Astrocyte of the cerebellum (primary cell): ENCODE results near the gene C2orf78.

Experiments used
- DNase-seq: peaks from one replicate; pipeline ENCODE4 v3.0.0-alpha.2; 2011; ENCODE audit warnings: low read depth
- H3K4me3 ChIP-seq: 2 replicates; pipeline ENCODE4 v1.5.1; 2011; ENCODE audit warnings: mild to moderate bottlenecking, low read depth, low read length, moderate library complexity
- in situ Hi-C: cut with HindIII; loops from 2 replicates; pipeline ENCODE4 v1.10.0; 2017; ENCODE audit warnings: low sequenced_read_pairs
- TF ChIP-seq, protein P1 (sequence below): IDR thresholded peaks from 2 replicates; pipeline ENCODE4 v1.5.1; 2012; ENCODE audit warnings: low read length, low read depth, moderate library complexity, mild to moderate bottlenecking; ENCODE audit errors: missing control alignments

Gene C2orf78

DNA sequence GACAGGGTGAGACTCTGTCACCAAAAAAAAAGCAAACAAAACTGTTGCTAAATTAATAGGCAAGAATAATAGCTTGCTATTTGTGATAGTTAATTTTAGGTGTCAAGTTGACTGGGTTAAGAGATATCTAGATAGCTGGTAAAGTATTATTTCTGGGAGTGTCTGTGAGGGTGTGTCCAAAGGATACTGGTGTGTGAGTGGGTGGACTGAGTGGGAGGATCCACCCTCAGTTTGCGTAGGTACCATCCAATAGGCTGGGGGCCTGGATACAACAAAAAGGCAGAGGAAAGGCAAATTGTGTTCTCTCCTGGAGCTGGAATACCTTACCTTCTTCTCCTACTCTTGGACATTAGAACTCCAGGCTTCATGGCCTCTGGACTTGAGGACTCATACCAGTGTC, 19.0 kb upstream of the C2orf78 start:
- in situ Hi-C loops = no loop called here
- no peak overlapping the region for H3K4me3 ChIP-seq
- DNase-seq = no peak
- TF ChIP-seq, protein P1, sequence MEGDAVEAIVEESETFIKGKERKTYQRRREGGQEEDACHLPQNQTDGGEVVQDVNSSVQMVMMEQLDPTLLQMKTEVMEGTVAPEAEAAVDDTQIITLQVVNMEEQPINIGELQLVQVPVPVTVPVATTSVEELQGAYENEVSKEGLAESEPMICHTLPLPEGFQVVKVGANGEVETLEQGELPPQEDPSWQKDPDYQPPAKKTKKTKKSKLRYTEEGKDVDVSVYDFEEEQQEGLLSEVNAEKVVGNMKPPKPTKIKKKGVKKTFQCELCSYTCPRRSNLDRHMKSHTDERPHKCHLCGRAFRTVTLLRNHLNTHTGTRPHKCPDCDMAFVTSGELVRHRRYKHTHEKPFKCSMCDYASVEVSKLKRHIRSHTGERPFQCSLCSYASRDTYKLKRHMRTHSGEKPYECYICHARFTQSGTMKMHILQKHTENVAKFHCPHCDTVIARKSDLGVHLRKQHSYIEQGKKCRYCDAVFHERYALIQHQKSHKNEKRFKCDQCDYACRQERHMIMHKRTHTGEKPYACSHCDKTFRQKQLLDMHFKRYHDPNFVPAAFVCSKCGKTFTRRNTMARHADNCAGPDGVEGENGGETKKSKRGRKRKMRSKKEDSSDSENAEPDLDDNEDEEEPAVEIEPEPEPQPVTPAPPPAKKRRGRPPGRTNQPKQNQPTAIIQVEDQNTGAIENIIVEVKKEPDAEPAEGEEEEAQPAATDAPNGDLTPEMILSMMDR = no peak

DNA sequence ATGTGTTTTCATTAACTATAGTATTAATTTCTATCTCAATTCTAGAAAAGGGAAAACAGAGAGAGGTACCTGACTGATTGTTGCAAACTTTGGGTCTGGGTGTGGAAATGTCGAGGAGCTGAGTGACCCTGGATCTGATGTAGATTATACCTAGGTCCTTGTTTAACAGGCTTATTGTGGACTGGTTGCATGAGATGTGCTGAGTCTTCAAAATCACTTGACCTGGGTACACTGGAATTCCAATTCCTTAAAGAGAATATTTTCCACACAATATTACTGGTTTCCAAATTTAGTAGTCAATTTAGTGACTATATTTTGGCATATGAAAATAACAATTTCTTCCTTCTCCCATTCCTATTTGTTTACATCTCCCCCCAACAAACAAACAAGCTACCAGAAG, 17.6 kb upstream of the C2orf78 start:
- in situ Hi-C loops = no loop called here
- TF ChIP-seq, protein P1 = no peak
- H3K4me3 ChIP-seq = no peak overlapping the region
- no peak for DNase-seq

DNA sequence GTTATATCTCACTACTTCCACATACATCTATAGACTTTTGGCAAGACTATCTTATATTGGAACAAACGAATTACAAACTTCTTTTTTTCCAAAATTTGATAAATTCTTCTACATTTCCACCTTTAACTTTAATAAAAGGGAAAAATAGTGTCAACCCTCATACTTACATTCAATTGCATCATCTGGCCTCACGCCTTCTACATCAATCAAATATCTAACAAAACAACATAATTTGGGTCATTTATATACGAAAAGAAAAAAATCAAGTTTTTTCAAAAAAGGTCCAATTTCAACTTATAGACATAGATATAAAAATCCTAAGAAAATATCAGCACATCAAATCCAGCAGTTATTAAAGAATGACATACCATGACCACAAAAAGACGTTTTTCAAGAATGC, 17.0 kb upstream of the C2orf78 start:
- in situ Hi-C loops = no loop called here
- no peak overlapping the region for H3K4me3 ChIP-seq
- TF ChIP-seq, protein P1 = no peak
- DNase-seq = no peak

DNA sequence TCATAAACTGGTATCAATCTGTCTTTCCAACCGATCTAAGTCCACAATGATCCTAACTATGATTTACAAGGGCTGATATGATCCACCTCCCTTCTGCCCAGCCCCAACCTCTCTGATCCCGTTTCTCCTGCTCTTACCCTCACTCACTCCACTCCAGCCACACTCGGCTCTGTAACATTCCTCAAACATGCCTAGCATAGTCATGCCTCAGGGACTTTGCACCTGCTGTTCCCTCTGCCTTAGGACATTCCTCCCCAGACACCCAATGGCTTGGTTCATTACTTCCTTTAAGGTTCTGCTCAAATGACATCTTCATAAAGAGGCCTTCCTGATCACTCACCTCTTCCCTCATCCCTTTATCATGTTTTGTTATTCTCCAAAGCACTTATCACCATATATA, 13.3 kb upstream of the C2orf78 start:
- no peak for DNase-seq
- TF ChIP-seq, protein P1 = no peak
- in situ Hi-C loops = loop anchor here (10.0 kb wide), 1 partner anchor 74 kb away; no protein-coding TSS in a partner anchor
- H3K4me3 ChIP-seq = no peak overlapping the region

DNA sequence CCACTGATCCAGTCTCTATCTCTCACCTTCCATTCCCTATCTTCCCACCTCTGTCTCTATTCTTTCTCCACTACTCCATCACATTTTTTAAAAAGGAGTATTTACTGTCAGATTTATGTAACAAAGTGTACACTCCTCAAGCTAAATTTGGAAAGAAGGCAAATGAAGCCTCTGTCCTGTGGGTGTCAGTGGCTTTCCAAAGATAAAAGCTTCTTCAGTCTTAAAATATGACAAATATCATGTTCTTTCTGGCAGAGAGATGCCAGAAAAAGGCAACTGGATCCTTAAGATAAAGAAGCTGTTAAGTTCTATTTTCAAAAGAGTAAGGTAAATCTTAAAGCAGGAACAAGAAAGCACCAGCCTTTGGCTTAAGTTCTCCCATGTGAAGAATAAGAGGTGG, 11.2 kb upstream of the C2orf78 start:
- DNase-seq = no peak
- TF ChIP-seq, protein P1 = no peak
- in situ Hi-C loops = loop anchor here (10.0 kb wide), 1 partner anchor 72 kb away; no protein-coding TSS in a partner anchor
- H3K4me3 ChIP-seq = no peak overlapping the region

DNA sequence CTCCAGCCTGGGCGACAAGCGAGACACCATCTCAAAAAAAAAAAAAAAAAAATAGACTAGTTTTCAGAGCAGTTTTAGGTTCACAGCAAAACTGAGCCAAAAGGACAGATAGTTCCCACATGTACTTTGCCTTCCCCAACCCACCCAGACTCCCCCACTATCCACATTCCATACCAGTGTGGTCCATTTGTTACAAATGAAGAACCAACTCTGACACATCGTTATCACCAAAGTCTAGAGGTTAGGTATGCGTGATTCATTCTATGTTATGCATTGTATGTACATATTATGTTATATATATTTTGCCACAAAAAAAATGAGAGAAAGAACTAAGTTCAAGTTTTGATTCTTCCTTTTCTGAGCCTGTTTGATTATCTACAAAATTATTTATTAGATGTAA, 7.6 kb upstream of the C2orf78 start:
- in situ Hi-C loops = loop anchor here (10.0 kb wide), 1 partner anchor 68 kb away; no protein-coding TSS in a partner anchor
- no peak for DNase-seq
- TF ChIP-seq, protein P1 = no peak
- no peak overlapping the region for H3K4me3 ChIP-seq
